Measurements from ENCODE around the gene CMTM1.
"Not testable (repeated sequence)": the region's sequence is repeated elsewhere in the genome, so short reads cannot be mapped to it uniquely, and the experiment has no call there.

The CMTM1 gene

GRCh38 chr16:66563574-66564334, 2.5 kb upstream of the CMTM1 start:
- no peak for DNase-seq

GRCh38 chr16:66567270-66567669, 1.0 kb downstream of the CMTM1 start:
- DNase-seq = not testable (repeated sequence)

- no peak for DNase-seq
Measured at GRCh38 chr16:66568355-66568754, 2.1 kb downstream of the CMTM1 start.

GRCh38 chr16:66569131-66569530, 2.9 kb downstream of the CMTM1 start:
- no peak for DNase-seq

GRCh38 chr16:66569827-66570405, 3.7 kb downstream of the CMTM1 start:
- no peak for DNase-seq

- no peak for DNase-seq
Measured at GRCh38 chr16:66572356-66572755, 6.1 kb downstream of the CMTM1 start.

- no peak for DNase-seq
Measured at GRCh38 chr16:66574081-66574480, 7.8 kb downstream of the CMTM1 start.

- no peak for DNase-seq
Measured at GRCh38 chr16:66574531-66574930, 8.3 kb downstream of the CMTM1 start.

GRCh38 chr16:66575060-66575459, 8.8 kb downstream of the CMTM1 start:
- no peak for DNase-seq

GRCh38 chr16:66576296-66576695, 10.1 kb downstream of the CMTM1 start:
- no peak for DNase-seq

GRCh38 chr16:66578651-66579531, 12.7 kb downstream of the CMTM1 start, which contains the start of gene CMTM2:
CMTM2 (plus strand) TSS chr16:66579463; CDS start chr16:66579608, 145 bp downstream.
- peak in 3 of 6 experiments; percentile 16 to 44 (median 23) for DNase-seq

GRCh38 chr16:66580605-66581209, 14.5 kb downstream of the CMTM1 start:
- no peak for DNase-seq

- DNase-seq = no peak
Measured at GRCh38 chr16:66581246-66581952, 15.2 kb downstream of the CMTM1 start.

- no peak for DNase-seq
Measured at GRCh38 chr16:66585481-66586239, 19.4 kb downstream of the CMTM1 start.

- DNase-seq = no peak
Measured at GRCh38 chr16:66587881-66588600, 21.8 kb downstream of the CMTM1 start.

GRCh38 chr16:66588981-66589713, 22.9 kb downstream of the CMTM1 start:
- peak; percentile 17 to 67 (median 46) for DNase-seq

- peak in 3 of 6 experiments; percentile 26 to 46 (median 44) for DNase-seq
Measured at GRCh38 chr16:66590322-66590721, 24.1 kb downstream of the CMTM1 start.

- no peak for DNase-seq
Measured at GRCh38 chr16:66591018-66591417, 24.8 kb downstream of the CMTM1 start.

- DNase-seq = no peak
Measured at GRCh38 chr16:66592241-66592640, 26.0 kb downstream of the CMTM1 start.

- DNase-seq = no peak
Measured at GRCh38 chr16:66592814-66593213, 26.6 kb downstream of the CMTM1 start.
